HUDEP-2 (cell line): ENCODE measurements around the gene KRT222.

ENCODE experiments used
- DNase-seq, 76 experiments: peaks; one replicate each; lab custom pipeline; 2025; ENCODE audit not compliant: unreplicated experiment in 76 of 76; lab: John Stamatoyannopoulos, UW

KRT222 gene

DNA sequence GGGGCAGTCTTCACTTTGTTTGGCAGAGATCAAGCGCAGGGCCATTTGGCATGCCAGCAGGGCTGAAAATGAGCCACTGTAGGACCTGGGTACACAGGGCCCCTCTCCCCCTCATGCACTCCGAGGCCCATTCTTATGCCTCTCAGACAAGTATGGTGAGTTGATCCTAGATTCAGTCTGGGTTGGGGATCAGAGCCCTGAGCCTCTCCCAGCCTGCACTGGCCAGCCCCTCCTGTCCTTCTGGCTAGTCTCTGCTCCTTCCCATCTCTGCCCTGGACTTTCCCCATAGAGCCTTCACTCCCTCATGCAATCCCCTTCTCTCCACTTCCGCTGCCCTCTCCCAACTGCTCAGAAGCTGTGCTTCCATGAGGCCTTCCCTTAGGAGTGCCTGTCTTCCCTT is 48.4 kb downstream of the KRT222 start:
- no peak for DNase-seq

DNA sequence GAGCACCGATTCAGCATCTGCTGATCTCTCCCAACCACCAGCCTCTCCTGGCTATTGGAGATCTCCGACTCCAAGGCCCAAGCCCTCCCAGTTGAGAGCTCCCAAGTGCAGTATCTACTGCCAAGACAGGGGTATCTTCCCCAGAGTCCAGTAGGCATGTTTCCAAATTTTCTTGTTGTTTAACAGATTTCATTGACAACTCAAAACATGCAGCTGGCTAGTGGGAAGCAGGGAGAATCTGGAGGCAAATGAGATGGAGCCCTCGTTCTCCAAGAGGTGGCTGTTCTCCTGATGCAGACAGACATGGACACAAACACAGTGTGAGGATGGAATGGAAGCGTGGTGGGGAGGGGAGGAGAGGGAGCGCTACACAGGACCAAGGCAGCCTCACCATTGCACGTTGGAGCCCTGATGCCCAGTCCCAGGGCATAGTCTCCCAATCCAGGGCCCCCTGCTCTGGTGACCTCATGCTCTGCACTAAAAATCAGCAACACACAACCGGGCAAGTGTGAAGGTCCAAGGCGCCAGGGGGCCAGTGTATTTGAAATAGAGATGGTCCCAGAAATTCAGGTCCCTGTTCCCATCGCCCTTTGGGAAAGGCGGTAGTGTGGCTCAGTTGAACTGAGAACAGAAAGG is 49.0 kb downstream of the KRT222 start:
- no peak for DNase-seq

DNA sequence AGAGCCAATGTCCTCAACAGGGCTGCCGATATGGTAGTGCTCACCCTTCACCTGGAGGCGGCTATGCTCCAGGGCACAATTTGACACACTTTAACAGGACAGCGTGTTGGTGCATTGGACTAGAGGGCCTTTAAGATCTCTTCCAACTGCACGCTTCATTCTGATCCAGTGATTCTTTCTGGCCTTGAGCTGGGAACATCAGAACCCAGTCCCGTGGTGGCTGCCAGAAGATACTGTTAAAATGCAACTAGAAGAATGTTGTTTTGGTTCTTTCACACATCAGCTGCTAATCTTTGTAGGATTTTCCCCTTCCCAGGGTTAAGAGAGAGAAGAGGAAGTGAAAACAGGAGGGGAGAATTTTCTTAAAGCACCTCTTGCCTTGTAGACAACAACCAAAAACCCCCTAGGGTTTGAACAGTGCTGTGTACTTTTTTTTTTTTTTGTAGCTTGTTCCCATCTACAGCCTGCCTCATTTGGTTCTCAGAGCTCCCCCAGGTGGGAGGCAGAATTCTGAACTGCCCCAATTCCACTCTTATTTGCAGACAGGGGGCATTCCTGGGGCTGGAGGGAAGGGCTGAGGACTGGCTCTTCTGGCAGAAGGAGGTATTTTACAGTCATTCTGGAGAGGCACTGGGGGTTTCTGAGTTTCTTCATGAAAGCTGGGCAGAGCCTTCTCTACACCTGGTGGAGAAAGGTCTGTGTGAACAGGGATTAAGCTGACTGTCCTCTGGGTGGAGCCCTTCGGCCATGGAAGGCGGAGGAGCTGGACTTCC is 49.7 kb downstream of the KRT222 start:
- peak in 8 of 76 experiments; percentile 2 to 27 (median 9) for DNase-seq

DNA sequence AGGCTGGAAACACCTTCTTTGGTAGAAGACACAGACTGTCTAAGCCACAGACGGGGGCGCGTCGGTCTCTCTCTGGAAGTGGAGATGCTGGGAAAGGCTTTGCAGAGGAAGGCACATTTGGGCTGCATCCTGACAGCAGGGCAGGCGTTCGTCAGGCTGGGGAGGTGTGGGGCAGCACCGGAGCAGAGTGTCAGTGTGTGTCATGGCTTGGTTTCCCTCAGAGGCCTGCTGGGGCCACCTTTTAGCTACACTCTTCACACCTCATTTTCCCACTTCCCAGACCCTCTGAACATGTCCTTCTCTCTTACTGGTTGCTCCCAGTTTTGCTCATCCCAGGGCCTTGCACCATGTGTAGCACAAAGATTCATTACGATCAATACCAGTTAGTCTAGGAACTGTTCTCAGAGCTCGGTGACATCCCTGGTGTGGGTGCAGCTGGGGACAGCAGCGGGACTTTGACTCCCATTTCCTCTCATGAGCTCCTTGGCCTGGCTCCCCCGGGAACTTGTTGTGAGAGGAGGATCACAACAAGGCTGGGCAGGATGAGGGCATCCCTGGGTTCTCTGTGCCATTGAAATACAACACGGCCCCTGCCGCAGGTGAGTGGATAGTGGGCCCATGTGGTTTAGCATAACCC is 50.4 kb downstream of the KRT222 start:
- no peak for DNase-seq

DNA sequence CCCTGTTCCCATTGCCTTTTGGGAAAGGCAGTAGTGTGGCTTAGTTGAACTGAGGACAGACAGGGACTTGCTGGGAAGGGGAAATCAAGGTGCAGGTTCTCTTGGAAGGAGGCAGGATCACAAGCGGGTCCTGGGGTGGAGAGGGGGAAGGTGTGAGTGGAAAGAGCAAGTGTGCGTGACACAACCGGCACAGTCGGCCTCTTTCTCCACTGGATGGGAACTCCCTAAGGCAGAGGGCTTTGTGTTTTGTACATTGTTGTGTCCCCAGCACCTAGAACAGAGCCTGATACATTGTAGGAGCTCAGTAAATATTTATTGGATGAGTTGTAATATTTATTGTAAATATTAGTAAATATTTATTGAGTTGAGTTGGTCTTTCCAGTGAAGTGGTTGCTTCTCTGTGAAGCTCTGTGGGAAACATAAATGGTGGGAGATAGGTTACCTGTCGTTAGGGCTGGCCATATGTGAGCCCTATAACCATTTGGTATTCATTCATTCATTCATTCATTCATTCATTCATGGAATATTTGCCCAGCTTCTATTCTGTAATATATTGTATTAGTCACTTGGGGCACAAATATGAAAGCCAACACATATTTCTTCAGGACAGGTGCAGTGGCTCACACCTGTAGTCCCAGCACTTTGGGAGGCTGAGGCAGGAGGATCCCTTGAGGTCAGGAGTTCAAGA is 51.4 kb downstream of the KRT222 start:
- no peak for DNase-seq

DNA sequence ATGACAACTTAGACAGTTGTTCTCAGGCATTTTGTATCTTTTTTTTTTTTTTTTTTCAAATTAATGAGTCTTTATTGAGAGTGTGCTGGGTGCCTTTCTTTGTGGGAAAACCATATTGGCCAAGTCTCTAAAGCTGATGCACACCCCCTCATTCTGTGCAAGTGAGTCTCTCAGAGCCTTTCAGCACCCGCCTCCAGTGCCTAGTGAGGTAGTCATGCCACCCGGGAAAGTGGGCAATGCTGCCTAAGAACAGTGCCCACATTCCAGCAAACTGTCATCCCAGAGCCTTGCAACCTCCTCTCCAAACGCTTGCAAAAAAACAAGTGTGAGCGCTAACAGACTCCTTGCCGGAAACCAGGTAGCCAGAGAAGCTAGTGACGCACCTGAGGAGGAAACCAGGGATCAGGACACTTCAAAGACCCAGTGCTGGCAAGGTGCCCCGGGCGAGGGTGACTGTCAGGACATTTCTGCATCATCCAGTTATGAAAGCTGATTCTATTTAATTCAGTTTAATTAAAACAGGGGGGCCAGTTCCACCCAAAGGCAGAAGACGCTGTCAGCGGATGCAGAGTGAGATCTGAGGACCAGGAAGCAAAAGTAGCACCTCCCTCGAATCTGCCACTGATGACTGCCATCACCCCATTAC is 52.3 kb downstream of the KRT222 start:
- DNase-seq = no peak

DNA sequence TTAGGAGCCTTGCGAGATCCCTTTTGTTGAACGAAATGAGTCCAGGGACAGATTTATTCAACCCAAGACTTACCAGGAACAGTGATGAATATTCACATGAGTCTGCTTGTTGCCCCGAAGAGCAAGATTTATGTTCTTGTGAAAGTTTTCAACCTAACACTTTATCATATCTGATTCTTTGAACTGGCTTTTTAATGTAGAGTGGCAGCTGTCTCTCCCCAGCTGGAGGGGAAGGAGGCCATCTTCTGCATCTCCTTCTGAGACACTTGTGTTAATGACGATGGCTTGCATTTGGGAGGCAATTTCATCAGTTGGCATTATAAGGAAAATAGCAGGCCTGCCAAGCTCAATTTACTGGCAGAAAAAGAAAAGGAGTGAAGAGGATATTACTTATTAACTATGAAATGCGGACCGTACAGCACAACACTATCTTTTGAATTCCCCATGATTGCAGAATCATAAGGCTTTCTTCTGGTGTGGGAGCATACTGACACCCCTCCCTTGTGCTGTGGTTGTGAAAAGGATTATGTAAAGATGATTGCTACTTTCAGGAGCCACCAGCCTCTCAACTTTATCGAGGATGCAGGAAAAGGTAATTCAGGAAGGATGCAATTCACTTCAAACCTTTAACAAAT is 53.0 kb downstream of the KRT222 start:
- DNase-seq = no peak

DNA sequence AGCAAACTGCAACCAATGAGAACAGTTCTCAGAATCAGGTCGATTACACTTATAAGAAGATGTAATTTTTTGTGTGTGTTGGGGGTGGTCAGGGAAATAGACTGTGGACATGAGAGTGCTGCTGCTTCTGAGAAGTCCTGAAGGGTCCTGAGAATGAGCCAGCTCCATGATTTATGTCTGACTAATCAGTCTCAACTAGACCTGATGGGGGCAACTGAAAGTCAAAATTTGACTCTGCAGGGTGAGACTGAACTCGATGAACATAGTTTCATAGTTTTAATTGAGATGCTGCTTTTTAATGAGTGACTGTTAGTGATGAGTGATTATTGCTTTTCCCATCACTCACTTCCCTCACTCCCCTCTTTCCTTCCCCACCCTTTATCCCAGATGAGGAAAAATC is 54.6 kb downstream of the KRT222 start:
- no peak for DNase-seq

DNA sequence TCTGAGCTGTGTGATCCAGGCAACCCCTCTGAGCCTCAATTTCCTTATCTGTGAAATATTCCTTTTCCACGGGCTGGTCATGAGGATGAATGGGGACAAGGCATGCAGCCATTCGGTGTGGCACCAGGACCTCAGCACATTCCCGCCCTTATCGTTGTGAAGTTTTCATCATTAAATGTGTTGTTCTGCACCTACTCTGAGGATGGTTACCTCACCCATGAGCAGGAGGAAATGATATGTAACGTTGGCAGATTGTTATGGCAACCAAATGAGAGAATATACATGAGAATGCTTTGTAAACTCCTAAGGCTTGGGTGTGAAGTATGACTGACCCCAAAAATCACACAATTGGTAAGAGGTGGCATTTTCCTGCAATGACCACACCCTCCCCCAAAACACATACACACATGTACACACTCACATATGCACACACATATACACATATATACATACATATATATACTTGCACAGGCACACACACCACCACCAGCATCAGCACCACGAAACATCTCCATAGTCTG is 56.9 kb downstream of the KRT222 start:
- no peak for DNase-seq

DNA sequence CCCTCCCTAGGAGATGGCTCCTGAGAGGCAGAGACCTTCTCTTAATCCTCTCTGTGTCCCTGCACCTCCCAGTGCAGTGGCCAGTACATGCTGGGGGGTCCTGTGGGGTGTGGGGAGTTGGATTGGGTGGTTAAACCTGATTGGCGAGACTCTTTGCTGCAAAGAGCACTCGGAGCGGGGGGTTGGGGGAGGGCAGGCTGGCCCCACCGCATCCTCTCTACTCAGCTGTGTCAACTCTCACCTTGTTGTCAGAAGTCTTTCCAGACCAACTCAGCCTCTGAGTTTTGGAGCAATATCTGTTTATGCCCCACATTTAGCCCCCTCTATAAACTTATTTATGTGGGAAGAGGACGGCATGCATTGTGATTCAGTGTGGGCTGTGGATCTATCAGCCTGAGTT is 57.3 kb downstream of the KRT222 start:
- no peak for DNase-seq

DNA sequence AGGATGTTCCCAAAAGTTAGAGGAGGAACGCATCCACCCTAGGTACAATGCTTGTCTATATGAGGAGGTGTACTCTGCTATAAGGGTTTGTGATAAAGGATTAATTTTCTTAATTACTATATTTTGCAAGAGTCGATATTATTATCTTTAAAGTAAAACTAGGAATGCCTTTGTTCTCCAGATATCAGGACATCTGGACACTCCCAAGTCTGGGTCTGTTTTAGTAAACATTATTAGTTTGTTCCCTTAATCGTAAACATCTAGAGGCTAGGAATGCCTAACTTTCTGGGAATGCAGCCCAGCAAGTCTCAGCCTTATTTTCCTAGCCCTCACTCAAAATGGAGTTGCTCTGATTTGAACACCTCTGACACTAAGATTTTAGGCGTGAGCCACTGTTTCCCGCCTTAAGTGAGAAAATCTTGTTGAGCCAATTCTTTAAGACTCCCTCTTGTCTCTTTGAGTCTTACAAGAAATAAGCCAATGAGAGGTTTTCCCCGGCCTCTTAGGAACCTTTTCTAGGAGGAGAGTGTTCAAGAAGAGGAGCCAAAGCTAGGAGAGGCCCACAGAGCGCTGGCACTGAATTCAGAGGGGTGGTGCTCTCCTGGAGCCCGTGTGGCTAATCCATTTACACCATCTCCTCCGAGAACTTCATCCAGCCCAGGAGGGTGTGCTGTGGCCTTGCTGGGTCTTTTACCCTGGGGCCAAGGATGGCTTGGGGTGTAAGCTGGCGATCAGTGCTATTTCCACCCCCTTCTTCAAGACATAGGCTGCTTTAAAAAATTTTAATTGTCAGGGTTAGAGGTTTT is 58.2 kb downstream of the KRT222 start:
- no peak for DNase-seq

DNA sequence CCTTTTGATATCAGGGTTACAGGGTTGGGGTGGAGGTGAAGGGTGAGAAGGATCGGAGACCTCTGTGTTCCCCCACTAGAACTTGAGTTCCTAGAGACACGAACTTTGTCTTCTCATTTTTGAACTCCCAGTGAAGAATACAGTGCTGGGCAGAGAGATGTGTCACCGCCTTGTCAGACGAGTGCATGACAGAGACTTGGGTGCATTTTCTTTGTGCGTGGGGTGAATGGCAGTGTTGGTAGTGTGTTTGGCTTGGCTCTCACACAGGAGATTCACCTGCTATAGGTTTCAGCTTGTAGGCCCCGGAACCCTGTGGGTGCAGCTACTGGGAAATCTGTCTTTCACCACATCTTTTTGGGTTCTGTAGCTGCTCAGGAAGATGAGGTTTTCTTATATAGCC is 59.7 kb downstream of the KRT222 start:
- no peak for DNase-seq
